NCI-H2081 treated with DMSO at 0.1 percent for 48 hours (cell line): ENCODE results near the gene ACY1.
"Not testable (repeated sequence)": the region's sequence is repeated elsewhere in the genome, so short reads cannot be mapped to it uniquely, and the experiment has no call there.

ENCODE experiments used
- DNase-seq: peaks from one replicate; lab custom pipeline; 2025; lab: John Stamatoyannopoulos, UW

Gene ACY1

DNA sequence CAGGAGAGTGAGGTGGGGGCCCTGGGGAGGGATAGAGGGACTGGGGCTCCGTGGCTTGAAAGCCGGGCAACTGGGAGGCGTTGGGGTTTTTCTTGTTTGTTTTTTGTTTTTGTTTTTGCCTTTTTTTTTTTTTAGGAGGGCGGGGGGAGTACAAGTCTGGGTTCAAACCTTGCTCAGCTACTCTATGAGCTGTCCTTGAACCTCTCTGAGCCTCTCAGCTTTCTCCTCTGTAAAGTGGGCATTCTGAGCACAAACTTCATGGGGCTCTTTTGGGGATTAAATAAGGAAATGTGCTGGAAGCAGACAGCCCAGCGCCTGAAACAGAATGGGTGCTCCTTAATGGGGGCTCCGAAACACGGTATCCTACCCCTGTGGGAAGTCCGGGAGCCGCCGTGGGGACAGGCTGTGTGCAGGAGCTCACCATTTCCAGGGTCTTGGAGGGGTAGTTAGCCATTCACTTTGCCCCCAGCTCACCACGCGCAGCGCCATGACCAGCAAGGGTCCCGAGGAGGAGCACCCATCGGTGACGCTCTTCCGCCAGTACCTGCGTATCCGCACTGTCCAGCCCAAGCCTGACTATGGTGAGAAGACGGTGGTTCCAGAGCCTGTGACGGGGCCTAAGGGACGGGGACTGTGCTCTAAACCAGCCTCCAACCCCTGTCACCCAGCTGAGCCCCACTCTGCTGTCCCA is 388 bp downstream of the ACY1 start:
- DNase-seq: no peak

DNA sequence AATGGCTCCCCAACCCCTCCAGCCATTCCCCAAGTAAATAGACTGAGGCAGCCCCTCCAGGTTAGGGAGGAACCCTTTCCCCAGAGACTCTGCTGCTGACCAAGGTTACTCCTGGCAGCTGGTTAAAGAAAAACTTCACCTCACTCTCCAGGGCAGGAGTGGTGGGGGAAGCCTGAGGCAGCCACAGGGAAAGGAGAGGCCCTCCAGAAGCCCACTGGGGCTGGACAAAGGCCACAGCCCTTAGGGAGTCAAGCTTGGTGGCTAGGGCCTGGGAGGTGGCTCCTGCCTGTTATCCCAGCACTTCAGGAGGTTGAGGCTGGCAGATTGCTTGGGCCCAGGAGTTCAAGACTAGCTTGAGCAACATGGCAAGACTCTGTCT is 923 bp downstream of the ACY1 start:
- no peak for DNase-seq

DNA sequence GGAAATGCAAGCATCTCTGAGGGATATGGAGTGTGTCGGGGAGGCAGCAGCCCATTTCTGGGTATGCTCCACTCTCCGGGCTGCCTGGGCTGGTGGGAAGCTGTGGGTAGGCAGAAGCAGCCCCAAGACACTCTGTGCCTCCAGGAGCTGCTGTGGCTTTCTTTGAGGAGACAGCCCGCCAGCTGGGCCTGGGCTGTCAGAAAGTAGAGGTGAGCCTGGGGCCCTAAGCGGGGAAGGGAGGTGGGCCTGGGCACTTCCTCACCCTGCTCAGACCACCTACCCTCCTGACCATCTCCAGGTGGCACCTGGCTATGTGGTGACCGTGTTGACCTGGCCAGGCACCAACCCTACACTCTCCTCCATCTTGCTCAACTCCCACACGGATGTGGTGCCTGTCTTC is 1.7 kb downstream of the ACY1 start:
- no peak for DNase-seq

DNA sequence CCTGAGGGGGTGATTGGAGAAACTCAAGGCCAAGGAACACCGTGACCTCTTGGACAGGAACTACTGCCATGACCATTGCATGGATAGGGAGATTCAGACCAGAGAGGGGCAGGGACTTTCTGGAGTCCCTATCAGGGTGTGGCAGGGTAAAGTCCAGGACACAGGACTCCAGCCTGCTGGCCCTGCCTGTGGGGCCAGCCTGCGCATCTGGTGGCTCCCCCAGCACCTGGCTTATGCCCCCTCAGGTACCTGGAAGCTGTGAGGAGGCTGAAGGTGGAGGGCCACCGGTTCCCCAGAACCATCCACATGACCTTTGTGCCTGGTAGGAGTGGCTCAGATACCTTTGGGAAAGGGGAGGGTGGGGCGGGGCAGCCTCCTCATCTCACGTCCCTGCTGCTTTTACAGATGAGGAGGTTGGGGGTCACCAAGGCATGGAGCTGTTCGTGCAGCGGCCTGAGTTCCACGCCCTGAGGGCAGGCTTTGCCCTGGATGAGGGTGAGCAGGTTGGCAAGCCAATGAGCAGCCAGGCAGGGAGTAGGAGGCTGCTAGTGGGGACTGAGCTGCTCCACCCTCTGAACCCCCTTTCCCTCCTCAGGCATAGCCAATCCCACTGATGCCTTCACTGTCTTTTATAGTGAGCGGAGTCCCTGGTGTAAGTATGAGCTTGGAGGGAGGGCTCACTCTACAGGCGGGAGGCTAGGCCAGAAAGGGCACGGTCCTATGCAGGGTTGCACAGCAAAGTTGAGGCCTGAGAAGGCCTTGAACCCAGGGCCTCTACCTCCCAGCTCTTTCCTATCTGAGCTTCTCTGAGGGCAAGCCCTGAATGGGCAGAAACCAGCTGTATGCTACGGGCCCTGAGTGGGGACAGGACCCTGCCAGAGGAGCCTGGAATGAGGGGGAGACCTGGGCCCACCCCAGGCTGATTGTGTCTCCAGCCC is 2.9 kb downstream of the ACY1 start:
- no peak for DNase-seq

DNA sequence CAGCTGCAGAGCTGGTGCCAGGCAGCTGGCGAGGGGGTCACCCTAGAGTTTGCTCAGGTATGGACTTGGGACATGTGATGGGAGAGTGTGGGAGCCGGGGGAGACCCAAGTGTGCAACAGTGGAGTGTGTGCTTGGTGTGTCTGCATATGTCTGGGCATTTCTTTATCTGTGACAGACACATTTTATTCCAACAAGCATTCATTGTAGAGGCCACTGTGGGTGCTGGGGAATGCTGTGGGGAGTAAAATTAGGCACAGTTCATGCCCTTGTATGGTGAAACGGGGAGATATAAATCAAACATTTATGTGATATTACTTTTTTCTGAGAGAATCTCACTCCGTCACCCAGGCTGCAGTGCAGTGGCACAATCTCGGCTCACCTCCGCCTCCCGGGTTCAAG is 4.2 kb downstream of the ACY1 start:
- DNase-seq: no peak

DNA sequence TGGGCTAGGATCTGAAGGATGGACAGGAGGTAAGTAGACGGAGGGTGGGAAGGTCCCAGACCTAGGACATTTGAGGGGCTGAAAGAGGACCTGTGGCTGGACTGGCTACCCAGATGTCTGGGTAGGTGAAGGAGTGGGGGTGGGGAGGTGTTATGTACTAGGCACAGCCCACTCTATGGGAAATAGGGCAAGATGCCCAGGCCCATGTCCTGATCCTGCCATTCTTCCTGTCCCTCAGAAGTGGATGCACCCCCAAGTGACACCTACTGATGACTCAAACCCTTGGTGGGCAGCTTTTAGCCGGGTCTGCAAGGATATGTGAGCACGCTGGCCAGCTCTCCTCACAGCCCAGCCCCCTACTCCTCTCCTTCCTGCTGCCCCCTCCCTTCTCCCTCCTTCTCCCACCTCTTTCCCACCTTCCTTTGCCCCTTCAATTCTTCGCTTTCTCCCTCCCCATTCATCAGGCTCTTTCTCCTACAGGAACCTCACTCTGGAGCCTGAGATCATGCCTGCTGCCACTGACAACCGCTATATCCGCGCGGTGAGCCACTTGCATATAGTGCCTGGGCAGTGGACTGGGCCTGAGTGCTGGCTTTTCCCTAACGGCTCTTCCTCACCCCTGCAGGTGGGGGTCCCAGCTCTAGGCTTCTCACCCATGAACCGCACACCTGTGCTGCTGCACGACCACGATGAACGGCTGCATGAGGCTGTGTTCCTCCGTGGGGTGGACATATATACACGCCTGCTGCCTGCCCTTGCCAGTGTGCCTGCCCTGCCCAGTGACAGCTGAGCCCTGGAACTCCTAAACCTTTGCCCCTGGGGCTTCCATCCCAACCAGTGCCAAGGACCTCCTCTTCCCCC is 5.2 kb downstream of the ACY1 start:
- DNase-seq: no peak

DNA sequence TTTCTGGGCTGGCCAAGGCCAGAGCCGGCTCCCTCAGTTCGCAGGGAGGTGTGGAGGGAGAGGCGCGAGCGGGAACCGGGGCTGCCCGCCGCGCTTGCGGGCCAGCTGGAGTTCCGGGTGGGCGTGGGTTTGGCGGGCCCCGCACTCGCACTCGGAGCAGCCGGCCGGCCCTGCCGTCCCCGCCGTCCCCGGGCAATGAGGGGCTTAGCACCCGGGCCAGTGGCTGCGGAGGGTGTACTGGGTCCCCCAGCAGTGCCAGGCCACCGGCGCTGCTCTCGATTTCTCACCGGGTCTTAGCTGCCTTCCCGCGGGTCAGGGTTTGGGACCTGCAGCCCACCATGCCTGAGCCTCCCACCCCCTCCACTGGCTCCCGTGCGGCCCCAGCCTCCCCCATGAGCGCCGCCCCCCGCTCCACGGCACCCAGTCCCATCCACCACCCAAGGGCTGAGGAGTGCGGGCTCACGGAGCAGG is 7.2 kb downstream of the ACY1 start:
- DNase-seq: not testable (repeated sequence)

DNA sequence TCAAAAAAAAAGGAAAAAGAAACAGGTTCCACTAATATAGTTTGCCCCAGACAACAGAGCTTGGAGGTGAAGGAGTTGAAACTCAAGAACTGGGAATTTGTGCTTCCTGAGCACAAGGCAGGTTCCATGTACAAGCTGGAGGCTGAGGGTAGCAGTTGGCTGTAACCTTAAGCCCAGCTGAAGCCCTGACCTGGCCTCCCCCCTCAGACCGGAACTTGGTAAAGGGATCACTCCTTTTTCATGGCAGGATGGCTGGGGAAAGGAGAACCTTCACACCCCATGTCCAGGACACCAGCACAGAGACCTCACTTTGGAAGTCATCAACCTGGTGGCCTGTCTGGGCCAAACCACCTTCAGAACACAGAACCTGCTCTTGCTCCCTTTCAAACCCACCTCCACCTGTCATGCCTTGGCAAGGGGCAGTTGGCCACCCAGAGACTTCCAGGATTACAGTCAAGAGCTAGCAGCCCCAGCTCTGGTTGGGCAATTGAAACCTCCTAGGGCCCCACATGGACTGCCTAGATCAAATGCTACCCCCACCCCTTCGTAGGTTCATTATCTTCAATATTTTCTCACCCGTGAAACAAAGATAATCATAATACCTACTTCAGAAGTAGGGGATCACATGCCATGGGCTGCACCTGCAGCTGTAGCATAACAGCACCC is 8.8 kb downstream of the ACY1 start:
- no peak for DNase-seq

DNA sequence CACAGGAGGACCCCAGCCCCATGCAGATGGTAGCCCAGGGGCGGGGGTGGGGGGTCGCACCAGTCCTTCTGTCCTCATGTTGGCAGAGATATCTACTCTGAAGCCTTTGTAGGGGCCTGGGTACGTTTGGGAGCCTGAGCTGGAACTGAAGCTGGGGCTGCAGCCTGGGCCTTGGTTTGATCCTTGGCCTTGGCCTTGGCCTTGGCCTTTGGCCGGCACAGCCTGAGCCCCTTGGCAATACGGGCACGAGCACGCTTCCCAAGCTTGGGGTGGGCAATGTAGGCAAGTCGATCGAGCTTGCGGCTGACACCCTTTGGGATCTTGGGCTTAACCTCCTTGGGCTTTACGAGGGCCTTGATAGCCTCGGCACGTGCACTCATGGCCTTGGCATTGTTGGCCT is 10.3 kb downstream of the ACY1 start:
- DNase-seq: not testable (repeated sequence)

DNA sequence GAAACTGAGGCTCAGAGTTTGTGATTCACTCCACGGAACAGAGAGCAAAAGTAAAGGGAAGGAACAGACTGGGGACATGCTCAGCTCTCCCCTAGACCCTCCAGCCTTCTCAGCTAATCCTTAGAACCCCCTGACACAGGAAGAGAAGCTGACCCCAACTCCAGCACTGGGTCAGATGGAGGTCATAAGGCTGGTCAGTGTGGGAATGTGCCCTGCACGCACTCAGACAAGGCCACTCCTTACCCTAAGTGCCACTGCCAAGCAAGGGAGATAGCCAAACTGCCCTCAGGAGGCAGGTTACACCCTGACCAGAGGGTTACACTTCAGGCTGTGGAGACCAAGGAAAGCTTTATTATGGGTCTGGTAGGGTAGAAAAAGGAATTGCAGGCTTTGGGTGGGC is 11.2 kb downstream of the ACY1 start:
- DNase-seq: no peak

DNA sequence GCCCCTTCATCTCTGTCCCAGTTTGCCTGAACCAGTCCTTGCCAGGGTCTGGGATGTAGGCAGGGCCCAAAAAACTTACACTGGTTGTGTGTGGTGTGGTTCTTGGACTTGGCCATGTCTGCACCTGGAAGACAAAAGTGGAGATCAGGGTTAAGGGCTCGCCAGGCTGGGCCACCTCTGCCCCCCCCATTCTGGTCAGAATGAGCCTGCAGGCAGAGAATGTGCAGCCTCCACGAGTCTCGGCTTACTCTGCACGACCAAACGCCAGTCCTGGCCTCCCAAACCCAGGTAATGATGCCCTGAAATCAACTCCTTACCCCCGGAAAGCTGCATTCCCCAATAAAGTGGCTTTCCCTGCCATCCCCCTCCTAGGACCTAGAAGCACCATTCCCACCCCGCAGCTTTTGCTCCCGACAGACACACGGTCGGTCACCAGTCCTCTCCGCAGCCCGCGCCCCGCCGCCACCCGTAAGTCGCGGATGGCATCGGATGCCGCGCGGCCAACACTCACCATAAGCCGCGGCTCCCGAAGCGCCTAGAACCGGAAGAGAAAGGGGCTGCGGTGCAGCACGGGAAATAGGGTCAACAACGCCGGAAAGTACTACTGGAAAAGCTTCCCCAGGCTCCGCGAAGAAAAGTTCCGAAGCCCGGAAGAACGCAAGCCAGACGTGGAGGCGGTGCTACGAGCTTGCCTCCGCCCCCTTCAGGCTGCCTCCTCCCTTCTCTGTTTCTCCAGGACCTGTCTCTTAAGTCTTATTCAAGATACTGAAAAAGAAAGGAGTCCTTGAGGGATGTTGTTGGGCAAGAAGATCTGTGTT is 12.2 kb downstream of the ACY1 start, which contains the start of gene RPL29:
Gene RPL29 (minus strand): TSS at position 550 of the 818 bp plus-strand sequence. CDS start 434 bp downstream, at position 116.
- peak; percentile 50 for DNase-seq

DNA sequence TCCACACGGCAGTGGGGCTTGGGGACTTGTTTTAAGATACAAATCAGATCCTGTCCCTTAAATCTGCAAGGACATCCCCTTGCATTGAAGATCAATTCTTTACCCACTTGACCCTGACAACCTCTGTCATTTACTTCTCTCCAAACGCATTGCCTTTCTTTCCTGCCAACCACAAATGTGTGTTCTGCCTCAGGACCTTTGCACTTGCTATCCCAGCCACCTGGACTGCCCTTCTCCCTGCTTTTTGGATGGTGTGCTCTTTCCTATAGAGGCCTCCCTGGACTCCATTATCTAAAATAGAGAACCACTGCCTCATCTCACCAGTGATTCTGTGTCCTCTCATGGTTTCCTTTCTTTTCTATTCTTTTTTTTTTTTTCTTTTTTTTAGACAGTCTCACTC is 13.8 kb downstream of the ACY1 start:
- no peak for DNase-seq

DNA sequence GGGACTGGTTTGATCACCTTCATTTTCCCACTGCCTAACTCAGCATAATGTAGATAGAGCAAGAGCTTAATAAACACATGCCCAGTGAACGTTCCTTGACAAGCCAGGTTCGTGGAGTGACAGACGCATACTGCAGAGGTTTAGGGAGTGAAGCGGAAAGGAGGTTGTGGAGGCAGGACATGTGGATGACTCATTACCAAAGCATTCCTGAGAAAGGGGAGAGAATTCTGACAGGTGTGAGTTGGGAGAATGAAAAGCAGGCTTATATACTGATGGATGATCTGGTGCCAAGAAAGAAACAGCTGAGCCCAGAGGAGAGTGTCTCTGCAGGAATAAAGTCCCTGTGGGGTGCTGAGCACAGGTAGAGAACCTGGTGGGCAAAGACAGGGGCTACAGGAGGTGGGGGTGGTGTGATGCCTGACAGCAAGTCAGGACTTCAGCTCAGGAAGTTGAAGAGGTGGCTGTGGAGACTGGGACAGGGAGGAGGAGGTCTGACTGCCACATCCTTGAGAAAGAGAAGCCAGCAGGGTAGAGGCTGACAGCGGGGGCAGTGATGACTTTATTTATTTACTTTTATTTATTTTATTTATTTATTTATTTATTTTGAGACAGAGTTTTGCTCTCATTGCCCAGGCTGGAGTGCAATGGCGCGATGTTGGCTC is 14.7 kb downstream of the ACY1 start:
- no peak for DNase-seq

DNA sequence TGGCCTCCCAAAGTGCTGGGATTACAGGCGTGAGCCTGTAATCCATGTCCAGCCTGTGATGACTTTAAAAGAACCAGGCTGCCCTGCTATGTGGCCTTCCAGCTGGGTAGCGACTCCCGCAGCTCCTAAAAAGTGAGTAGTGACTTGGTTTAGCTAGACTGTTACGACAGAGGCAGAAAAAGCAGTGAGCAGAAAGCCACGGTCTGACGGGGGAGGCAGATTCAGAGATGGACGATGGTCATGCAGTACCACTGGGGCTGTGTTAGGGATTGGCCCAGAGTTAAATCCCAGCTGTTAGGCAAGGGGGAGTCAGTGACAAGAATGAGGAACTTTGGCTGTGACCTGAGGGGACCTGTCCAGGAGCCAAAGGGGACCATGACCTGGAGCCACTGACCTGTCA is 15.4 kb downstream of the ACY1 start:
- DNase-seq: no peak

DNA sequence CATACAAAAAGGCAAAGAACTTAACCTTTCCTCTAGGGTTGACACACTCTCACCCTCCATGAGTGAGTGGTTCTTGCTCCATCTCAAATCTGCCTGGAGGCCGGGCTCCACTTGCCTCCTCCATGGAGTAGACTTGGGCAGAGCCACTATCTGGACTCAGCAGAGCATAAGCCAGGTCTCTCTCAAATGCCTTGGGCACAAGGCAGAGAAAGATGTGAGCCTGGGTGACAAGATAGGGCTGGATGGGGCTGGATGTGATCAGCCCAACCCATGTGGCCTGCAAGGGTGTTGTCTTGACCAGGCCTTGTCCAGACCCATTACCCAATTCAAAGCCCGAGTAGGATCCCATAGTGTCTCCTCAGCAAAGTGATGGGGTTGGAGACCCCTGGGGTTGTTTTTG is 16.5 kb downstream of the ACY1 start:
- no peak for DNase-seq

DNA sequence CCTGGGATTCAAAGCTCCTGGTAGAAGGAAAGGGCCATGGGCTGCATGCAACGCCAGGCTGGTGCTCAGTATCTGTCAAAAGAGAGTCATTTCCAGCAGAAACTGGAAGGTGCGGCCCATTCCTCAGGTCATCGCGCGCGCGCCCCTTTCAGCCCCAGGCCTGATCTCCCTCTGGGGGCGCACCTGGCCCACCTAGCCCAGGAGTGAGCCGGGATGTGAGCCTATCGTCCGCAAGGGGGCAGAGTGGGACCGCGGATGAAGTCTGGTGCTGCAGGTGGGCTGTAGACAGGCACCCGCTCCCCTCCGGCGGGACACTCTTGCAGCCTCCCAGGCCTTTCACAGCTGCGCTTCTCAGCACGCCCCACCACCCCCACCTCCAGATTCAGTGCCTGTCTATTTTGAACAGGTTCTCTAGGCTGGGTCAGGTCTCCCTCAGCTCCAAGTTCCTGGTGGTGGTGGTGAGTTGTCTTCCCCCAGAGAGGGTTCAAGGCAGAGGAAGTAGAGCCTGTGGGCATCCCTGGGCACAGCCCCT is 18.2 kb downstream of the ACY1 start:
- DNase-seq: peak; percentile 29

DNA sequence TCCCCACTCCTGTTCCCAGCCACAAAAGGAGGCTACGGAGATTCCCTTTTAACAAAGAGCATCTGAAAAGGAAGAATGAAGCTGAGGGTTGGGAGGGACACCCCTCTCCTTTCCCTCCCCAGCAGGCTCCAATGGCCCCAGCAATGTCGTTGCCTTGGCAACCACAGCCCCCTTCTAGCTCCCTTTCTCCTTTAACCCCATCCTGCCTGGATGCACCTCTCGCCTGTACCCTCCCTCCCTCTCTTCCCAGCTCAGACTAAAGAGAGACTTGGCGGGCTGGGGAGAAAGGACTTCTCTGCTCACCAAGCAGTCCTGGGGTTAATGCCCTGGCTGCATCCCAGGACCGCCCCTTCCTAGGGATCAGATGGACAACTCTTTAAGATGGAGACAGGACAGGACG is 19.4 kb downstream of the ACY1 start:
- DNase-seq: no peak

DNA sequence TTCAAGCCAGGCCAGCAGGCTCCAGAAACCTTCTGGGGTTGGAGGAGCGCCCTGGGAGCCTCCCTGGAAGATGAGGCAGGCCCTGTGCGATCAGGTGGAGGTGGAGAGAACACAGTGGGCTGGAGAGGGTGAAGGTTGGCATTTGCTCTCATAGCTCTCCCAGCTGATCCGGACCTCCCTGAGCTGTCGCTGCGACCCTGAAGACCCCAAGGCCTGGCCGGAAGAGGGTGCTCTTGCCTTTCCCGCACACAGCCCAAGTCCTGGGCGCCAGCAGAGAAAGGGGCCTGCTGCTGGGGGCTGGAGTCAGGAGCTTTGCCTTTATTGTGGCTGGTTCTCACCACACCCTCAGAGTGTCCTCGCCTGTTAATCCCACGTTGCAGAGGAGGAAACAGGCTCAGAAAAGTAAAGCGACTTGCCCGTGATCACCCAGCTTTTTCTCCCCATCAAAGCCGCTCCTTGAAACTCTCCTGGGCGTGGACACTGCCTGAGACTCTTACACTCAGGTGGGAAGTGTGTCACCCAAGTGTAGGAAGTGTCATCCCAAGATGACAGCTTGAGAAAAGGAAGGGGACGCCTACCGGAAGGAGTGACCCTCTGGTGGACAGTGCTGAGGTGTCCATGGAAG is 20.9 kb downstream of the ACY1 start:
- no peak for DNase-seq

DNA sequence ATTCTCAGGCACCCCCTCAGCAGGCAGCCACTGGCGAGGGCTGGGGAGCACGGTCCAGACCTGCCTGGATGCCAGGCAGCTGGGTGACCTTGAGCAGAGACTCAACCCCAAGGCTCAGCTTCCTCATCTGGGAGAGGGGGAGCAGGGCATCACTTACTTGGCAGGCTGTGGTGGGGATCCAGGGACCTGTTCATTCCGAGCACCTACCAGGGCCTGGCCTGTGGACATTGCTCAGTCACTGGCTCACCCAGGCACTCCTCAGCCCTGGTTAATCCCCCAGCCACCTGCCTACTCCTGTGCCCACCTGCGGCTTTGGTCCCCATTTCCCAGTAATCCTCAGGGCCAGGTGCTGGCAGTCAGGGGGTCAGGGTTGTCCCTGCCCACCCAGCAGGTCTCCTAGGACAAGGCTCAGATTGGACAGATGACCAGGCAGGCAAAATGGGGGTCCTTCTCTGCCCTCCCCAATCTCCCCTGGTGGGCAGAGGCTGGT is 21.6 kb downstream of the ACY1 start:
- DNase-seq: no peak
